Cardiac fibroblast (primary cell): ENCODE results near the gene SEC14L2.

Source experiments
- DNase-seq, 2 donors: peaks; one replicate each; pipeline versions ENCODE4 v3.0.0 to v3.0.0-alpha.2; 2010; ENCODE audit warnings: low read depth in 2 of 2
- H3K4me3 ChIP-seq, 2 donors: replicated peaks in 1 of 2; 1 replicate in 1 of 2; 2 replicates in 1 of 2; pipeline ENCODE4 v1.5.1; 2011; ENCODE audit warnings: low read depth in 2 of 2, low read length in 2 of 2, mild to moderate bottlenecking in 2 of 2, moderate library complexity in 1 of 2
- TF ChIP-seq, protein P1 (sequence below): IDR thresholded peaks from one replicate; pipeline ENCODE4 v1.5.1; 2011; ENCODE audit warnings: low read depth, mild to moderate bottlenecking, low read length, inconsistent platforms

SEC14L2 gene

DNA sequence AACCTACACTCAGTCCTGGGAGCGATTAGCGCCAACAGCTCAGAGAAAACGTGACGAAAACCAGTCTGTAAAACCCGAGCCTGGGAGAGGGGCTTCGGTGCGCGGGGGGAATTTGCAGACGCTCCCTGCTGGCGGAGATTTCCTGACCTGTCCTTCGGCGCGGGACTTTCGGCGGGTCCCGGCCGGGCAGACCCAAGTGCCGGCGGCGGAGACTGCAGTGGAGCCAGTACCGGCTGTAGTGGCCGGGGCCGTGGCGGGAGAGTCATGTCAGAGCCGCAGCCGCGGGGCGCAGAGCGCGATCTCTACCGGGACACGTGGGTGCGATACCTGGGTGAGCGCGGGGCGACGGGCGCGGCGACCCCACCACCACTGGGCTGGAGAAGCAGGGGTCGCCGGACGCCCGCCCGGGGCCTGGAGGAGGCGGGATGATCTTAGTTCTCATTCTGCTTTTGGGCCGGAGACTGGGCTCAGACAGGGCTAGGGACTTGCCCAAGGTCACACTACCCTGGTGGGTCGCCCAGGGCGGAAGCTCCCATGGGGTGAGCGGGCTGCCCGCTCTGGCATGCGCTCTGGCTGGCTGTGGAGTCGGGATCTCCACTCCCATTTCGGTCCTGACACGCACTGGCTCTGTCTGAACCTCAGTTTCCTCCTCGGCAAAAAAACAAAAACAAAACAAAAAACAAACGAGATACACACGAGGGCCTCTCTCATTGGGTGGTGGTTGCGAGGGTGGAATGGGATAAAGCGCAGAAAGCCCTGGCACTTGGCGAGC is 29.0 kb downstream of the SEC14L2 start, which contains the start of gene MTFP1:
TSS of gene MTFP1 (plus strand) at position 153 of the 772 bp plus-strand sequence. CDS start at position 265, 112 bp downstream.
- peak within 1 kb of the TSS; percentile 59 to 68 for H3K4me3 ChIP-seq
- peak; percentile 68 to 75 for DNase-seq
- TF ChIP-seq, protein P1, sequence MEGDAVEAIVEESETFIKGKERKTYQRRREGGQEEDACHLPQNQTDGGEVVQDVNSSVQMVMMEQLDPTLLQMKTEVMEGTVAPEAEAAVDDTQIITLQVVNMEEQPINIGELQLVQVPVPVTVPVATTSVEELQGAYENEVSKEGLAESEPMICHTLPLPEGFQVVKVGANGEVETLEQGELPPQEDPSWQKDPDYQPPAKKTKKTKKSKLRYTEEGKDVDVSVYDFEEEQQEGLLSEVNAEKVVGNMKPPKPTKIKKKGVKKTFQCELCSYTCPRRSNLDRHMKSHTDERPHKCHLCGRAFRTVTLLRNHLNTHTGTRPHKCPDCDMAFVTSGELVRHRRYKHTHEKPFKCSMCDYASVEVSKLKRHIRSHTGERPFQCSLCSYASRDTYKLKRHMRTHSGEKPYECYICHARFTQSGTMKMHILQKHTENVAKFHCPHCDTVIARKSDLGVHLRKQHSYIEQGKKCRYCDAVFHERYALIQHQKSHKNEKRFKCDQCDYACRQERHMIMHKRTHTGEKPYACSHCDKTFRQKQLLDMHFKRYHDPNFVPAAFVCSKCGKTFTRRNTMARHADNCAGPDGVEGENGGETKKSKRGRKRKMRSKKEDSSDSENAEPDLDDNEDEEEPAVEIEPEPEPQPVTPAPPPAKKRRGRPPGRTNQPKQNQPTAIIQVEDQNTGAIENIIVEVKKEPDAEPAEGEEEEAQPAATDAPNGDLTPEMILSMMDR = no peak

DNA sequence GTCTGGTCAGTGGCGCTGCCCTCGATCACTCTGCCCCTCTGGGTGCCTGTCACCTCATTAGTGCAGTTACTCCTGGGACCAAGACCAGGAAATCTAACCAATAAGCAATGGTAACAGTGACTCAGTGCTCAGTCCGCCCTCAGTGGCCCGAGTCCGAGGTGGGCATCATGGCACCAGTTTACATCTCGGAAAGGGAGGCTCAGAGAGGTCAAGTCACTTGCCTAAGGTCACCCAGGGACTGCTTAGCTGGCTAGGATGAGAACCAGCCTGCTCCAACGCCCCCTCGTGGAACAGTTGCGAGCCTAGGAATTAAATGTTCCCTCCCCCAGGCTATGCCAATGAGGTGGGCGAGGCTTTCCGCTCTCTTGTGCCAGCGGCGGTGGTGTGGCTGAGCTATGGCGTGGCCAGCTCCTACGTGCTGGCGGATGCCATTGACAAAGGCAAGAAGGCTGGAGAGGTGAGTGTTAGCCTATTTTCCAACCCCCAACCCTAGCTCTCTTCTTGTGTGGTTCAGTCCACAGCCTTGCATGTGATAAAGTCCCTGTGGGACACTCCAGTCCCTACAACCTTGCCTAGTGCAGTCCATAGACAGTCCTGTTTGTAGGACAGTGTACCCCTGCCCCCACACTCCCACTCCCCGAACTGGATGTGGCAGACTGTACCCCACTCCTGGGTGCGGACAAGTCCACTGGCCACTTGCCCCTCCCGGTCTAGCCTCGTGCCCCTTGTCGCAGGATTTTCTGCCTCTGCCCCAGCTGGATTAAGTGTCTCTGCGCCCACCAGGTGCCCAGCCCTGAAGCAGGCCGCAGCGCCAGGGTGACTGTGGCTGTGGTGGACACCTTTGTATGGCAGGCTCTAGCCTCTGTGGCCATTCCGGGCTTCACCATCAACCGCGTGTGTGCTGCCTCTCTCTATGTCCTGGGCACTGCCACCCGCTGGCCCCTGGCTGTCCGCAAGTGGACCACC is 29.9 kb downstream of the SEC14L2 start:
- TF ChIP-seq, protein P1 = peak; percentile 81
- DNase-seq = peak; percentile 83 to 84
- H3K4me3 ChIP-seq = peak overlapping the region; percentile 59 to 68

DNA sequence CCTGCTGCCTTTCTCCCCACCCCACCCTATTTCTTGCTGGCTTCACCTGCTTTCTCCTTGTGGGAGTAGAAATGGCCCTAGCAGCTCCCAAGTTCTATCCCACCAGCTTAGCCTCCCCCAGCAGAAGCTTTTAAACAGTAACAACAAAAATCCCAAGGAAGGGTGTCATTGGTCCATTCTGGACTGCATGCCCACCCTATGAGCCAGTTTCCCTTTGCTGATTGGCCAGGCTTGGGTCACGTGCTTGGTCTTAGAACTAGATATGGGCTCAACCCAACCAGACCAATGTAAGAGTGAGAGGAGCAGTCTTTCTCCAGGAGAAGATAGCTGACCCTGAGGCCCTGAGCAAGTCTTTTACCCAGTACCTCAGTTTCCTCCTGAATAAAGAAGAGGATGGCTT is 31.1 kb downstream of the SEC14L2 start:
- TF ChIP-seq, protein P1 = no peak
- DNase-seq = peak in 1 of 2 donors; percentile 7
- H3K4me3 ChIP-seq = no peak overlapping the region

DNA sequence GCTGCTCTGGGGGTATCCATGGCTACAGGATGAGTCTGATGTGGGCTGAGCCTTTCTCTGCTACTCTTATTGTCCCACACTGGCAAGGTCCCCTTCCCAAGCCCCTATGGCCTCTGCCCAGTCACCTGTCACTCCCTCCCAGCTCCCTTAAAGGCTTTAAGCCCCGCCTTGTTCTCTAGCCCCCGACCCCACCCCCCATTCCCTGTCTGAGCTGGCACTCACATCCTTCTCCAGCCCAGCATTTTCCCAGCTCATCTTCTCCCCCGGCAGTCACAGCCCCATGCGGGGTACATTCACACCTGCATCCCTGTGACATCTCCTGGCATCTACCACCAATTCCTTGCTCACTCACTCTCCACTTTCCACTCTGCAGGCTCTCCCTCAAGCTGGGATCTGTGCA is 33.1 kb downstream of the SEC14L2 start:
- TF ChIP-seq, protein P1 = no peak
- no peak for DNase-seq
- H3K4me3 ChIP-seq = no peak overlapping the region

DNA sequence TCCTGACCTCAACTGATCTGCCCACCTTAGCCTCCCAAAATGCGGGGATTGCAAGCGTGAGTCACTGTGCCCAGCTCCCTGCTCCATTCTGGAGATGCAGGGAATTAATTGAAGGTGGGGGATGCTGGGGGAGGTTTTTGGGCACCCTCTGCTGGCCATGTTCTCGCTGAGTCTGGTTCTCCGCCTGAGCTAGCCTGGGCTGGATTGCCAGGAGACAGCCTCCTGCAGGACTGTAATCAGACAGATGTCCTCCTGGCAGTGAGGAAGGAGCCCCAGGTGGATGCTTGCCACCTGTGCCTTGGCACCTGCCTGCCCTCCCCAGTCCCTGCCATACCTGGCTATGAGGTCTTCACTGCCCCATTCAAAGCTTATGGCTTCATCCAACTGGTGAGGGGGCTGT is 34.1 kb downstream of the SEC14L2 start:
- DNase-seq = no peak
- TF ChIP-seq, protein P1 = no peak
- no peak overlapping the region for H3K4me3 ChIP-seq

DNA sequence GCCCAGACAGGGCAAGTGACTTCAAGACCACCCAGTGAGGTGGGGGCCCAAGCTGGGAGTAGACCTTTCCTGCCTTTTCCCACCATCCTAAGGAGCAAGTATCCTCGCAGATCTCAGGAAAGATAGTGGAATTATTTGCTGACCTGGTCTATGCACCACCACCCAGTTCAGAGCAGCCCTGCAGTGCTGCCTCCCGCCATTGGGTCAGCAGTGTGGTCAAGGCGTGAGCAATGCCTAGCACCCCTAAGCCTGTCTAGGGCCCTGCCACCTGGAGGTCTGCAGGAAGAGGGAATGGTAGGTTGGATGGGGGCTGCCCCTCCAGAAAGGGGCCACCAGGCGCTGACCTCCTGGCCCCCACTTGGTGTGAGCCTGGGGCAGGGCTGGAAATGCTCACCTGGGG is 35.3 kb downstream of the SEC14L2 start:
- H3K4me3 ChIP-seq = no peak overlapping the region
- no peak for DNase-seq
- TF ChIP-seq, protein P1 = no peak
